ENCODE measurements around the gene ATXN2L. TPM values are rescaled to one million over a fixed set of nuclear protein-coding genes. Genes with fewer than 3 reads are reported as not detected.

ATXN2L gene
- total and polyA plus RNA-seq, 2 experiments from 2014 or later = 50.4 to 124 TPM

DNA sequence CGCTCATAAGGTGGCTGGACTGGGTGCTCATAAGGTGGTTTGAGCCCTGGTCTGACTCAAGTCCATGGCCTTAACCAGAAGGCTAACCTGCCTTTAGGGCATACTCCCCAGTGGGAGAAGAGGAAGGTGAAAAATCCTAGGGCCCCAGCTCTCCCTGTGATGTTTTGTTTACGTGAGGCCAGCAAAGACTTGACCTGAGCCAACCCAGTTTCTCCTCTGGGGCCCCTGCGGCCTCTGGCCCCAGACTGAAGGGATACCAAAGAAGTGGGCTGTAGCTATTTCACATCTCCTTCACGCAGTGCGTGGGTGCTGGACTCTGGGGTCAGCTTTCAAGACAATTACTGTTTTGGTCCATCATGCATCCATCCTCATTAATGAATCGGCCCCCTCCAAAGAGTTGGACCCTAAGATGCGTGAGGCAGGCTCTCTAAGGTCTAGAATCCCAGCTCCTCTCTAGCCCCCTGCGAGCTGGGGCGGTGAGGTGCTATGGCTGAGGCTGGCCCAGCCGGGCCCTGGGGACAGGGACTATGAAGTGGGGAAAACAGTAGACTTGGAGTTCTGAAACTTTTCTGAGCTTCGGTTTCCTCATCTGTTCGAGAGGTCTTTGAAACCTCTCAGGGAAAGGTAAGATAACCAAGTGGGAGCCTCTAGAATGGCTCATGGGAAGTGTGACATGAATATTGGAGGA is 42.3 kb downstream of the ATXN2L start:
- H3K9me3 ChIP-seq (ENCODE audit: low read depth) = no peaks in the 10 kb centered on the region
- TF ChIP-seq CTCF (IDR thresholded peaks at IDR 0.05; ENCODE audit: poor library complexity) (no peak), EZH2phosphoT487 (IDR thresholded peaks at IDR 0.05; ENCODE audit: low read depth, severe bottlenecking, unreplicated experiment) (no peak), EZH2 (IDR thresholded peaks at IDR 0.05; ENCODE audit: borderline replicate concordance) (no peak)
- peak overlapping the region; percentile 93 for H3K4me2 ChIP-seq
- no peaks in the 10 kb centered on the region for H3K27me3 ChIP-seq
- H4K20me1 ChIP-seq (ENCODE audit: insufficient read depth, poor library complexity, severe bottlenecking) = peaks cover 9% of the 10 kb centered on the region
- no peaks in the 10 kb centered on the region for H3K36me3 ChIP-seq (replicated peaks; ENCODE audit: insufficient read depth, low read depth)
- H3K79me2 ChIP-seq = peaks cover 43% of the 10 kb centered on the region
- peak overlapping the region; percentile 97 for H3K27ac ChIP-seq
- H3K4me3 ChIP-seq = peak overlapping the region; percentile 10
- H3K4me1 ChIP-seq (ENCODE audit: insufficient read depth) = peaks cover 13% of the 10 kb centered on the region
- H2AFZ ChIP-seq = no peak overlapping the region
- WGBS (ENCODE audit: low lambda C conversion rate, missing lambda C conversion rate) = 87% methylated on average over 12 of the region's 12 CpGs
- no peaks in the 10 kb centered on the region for H3K9me2 ChIP-seq (replicated peaks; ENCODE audit: insufficient read depth)
- no peak for DNase-seq (ENCODE audit: low spot score)

DNA sequence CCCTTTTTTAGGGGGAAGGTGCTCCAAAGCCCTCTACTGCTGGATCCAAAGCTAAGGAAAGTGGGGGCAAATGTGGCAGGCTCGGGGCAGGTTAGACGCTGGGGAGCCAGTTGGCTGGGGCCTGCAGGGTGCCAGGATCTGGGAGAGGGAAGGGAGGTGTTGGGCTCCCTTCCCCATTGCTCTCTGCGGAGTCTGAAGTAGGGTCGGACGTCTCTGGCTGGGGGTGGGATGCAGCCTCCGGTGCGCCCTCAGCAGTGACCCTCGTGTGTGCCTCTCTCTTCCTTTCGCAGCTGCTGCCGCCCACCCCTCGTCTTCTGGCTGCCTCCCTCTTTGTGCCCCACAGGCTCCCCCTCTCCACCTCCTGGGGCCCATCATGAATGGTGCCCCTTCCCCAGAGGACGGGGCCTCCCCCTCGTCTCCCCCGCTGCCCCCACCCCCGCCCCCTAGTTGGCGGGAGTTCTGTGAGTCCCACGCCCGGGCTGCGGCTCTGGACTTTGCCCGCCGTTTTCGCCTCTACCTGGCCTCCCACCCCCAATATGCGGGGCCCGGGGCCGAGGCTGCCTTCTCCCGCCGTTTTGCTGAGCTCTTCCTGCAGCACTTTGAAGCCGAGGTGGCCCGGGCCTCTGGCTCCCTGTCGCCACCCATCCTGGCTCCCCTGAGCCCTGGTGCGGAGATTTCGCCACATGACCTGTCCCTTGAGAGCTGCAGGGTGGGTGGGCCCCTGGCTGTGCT is 43.1 kb downstream of the ATXN2L start:
- no peaks in the 10 kb centered on the region for H3K36me3 ChIP-seq (replicated peaks; ENCODE audit: insufficient read depth, low read depth)
- H3K79me2 ChIP-seq = peaks cover 43% of the 10 kb centered on the region
- H3K4me2 ChIP-seq = peak overlapping the region; percentile 93
- H3K4me1 ChIP-seq (ENCODE audit: insufficient read depth) = peaks cover 13% of the 10 kb centered on the region
- H3K9me2 ChIP-seq (replicated peaks; ENCODE audit: insufficient read depth) = no peaks in the 10 kb centered on the region
- no peak for DNase-seq (ENCODE audit: low spot score)
- TF ChIP-seq EZH2 (IDR thresholded peaks at IDR 0.05; ENCODE audit: borderline replicate concordance) (no peak), EZH2phosphoT487 (IDR thresholded peaks at IDR 0.05; ENCODE audit: low read depth, severe bottlenecking, unreplicated experiment) (no peak), CTCF (IDR thresholded peaks at IDR 0.05; ENCODE audit: poor library complexity) (no peak)
- 92% methylated on average over 15 of the region's 32 CpGs for WGBS (ENCODE audit: low lambda C conversion rate, missing lambda C conversion rate)
- H3K27me3 ChIP-seq = no peaks in the 10 kb centered on the region
- no peak overlapping the region for H3K4me3 ChIP-seq
- H2AFZ ChIP-seq = no peak overlapping the region
- H4K20me1 ChIP-seq (ENCODE audit: insufficient read depth, poor library complexity, severe bottlenecking) = peaks cover 9% of the 10 kb centered on the region
- H3K27ac ChIP-seq = no peak overlapping the region
- H3K9me3 ChIP-seq (ENCODE audit: low read depth) = no peaks in the 10 kb centered on the region

DNA sequence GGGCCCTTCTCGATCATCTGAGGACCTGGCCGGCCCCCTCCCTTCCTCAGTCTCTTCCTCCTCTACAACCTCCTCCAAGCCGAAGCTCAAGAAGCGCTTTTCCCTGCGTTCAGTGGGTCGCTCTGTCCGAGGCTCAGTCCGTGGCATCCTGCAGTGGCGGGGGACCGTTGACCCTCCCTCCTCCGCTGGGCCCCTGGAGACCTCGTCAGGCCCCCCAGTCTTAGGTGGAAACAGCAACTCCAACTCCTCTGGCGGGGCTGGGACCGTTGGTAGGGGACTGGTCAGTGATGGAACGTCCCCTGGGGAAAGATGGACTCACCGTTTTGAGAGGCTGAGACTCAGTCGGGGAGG is 43.6 kb downstream of the ATXN2L start:
- no peak for DNase-seq (ENCODE audit: low spot score)
- H3K79me2 ChIP-seq = peaks cover 43% of the 10 kb centered on the region
- H4K20me1 ChIP-seq (ENCODE audit: insufficient read depth, poor library complexity, severe bottlenecking) = peaks cover 9% of the 10 kb centered on the region
- H3K4me1 ChIP-seq (ENCODE audit: insufficient read depth) = peaks cover 13% of the 10 kb centered on the region
- H2AFZ ChIP-seq = no peak overlapping the region
- no peak overlapping the region for H3K27ac ChIP-seq
- H3K9me2 ChIP-seq (replicated peaks; ENCODE audit: insufficient read depth) = no peaks in the 10 kb centered on the region
- no peaks in the 10 kb centered on the region for H3K9me3 ChIP-seq (ENCODE audit: low read depth)
- H3K36me3 ChIP-seq (replicated peaks; ENCODE audit: insufficient read depth, low read depth) = no peaks in the 10 kb centered on the region
- H3K27me3 ChIP-seq = no peaks in the 10 kb centered on the region
- H3K4me3 ChIP-seq = no peak overlapping the region
- peak overlapping the region; percentile 93 for H3K4me2 ChIP-seq
- 95% methylated on average over 17 of the region's 17 CpGs for WGBS (ENCODE audit: low lambda C conversion rate, missing lambda C conversion rate)
- TF ChIP-seq CTCF (IDR thresholded peaks at IDR 0.05; ENCODE audit: poor library complexity) = no peak
- TF ChIP-seq EZH2phosphoT487 (IDR thresholded peaks at IDR 0.05; ENCODE audit: low read depth, severe bottlenecking, unreplicated experiment) = no peak
- TF ChIP-seq EZH2 (IDR thresholded peaks at IDR 0.05; ENCODE audit: borderline replicate concordance) = no peak
